Renal pelvis (tissue), 4 donors: ENCODE results near the gene RASA3. TPM values are rescaled to one million over a fixed set of nuclear protein-coding genes. Genes with fewer than 3 reads are reported as not detected.
"Not testable (repeated sequence)": the region's sequence is repeated elsewhere in the genome, so short reads cannot be mapped to it uniquely, and the experiment has no call there.

Experiments used
- DNase-seq: peaks from one replicate; pipeline ENCODE4 v3.0.0-alpha.2; 2013
- polyA plus RNA-seq, 3 donors: library from polyadenylated mRNA; unstranded; fragments of 120-200 nt; gene quantifications; one replicate each; pipeline ENCODE4 v1.2.1, GENCODE V29; 2013; ENCODE audit not compliant: insufficient read length in 3 of 3

RASA3 gene
- polyA plus RNA-seq, 3 donors: 11.3 to 13.4 (median 12.1) TPM

- no peak for DNase-seq
These were observed 18.3 kb downstream of the RASA3 start for GRCh38 chr13:114114006-114114640.

GRCh38 chr13:114113395-114113794 is 19.0 kb downstream of the RASA3 start:
- not testable (repeated sequence) for DNase-seq

DNA sequence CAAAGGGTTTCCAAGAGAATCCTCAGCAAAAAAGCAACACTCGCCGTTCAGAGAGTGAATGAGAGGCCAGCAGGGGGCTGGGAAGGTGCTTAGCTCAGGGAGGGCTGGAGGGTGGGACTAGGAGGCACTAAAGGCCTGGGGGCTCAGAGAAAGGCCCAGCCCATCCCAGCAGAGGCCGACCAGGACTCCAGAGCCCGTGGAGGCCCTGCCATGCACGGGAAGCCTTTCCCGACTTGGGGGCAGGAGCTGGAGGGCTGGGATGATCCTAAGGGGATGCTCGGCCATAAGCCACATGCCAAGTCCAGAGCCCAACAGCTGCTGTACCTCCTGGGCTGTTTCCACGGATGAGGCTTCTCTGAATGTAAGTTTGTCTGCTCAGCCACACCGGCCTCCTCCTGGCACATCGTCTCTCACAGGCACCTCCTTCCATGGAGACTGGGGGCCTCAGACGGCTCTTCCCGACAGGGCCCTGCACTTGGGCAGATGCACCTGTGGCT is 19.5 kb downstream of the RASA3 start:
- no peak for DNase-seq

DNA sequence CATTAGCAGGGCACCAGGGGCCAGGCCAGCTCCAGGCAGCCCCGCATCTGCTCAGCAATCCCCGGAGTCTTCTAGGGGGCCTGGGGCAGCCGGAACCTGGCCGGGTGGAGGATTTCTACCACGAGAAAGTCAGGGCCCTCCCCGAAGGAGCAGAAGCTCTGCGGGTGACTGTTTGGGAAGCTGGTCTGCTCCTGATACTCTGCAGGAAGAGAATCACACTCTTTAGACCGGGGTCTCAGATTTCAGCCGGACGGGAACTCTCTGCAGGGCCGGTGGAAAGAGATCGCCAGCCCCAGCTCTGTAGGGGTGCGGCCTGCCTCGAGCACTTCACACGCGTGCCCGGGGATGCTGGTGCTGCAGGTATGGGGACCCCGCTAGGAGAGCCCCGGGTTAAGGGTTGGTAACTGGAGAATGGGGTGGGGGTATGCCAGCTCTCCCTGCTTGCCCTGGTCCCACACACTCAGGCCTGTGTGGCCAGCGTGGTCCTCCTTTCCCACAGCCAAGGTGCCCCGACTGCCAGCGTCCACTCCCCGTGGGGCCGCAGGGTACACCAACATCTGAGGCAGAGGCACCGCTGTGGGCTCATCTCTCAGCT is 20.1 kb downstream of the RASA3 start:
- DNase-seq: no peak

- DNase-seq: no peak
These were observed 20.8 kb downstream of the RASA3 start for GRCh38 chr13:114111577-114111976.

- DNase-seq: not testable (repeated sequence)
These were observed 21.6 kb downstream of the RASA3 start for GRCh38 chr13:114110830-114111189.

GRCh38 chr13:114110091-114110829 is 22.2 kb downstream of the RASA3 start:
- no peak for DNase-seq

DNA sequence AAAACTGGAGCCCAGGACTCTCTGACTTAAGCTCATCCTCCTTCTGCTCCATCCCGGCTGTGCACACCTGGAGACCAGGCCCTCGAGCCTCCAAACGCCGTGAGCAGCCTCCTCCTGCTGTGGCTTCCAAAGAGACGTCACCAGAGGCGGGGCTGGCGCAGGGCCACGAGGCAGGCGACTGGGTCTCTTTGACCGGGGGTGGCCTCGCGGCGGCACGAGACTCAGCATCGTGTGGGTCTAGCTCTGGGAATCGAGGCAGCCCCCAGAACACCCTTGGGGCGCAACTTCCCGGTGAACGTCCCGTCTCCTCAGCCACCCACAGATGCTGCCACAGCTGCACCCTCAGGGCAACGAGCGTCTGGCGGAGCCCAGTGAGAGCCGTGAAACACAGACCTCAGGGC is 22.8 kb downstream of the RASA3 start:
- no peak for DNase-seq

GRCh38 chr13:114108894-114109293 is 23.5 kb downstream of the RASA3 start:
- no peak for DNase-seq

GRCh38 chr13:114108141-114108761 is 24.2 kb downstream of the RASA3 start:
- no peak for DNase-seq

- DNase-seq: no peak
These were observed 24.7 kb downstream of the RASA3 start for GRCh38 chr13:114107686-114108081.

DNA sequence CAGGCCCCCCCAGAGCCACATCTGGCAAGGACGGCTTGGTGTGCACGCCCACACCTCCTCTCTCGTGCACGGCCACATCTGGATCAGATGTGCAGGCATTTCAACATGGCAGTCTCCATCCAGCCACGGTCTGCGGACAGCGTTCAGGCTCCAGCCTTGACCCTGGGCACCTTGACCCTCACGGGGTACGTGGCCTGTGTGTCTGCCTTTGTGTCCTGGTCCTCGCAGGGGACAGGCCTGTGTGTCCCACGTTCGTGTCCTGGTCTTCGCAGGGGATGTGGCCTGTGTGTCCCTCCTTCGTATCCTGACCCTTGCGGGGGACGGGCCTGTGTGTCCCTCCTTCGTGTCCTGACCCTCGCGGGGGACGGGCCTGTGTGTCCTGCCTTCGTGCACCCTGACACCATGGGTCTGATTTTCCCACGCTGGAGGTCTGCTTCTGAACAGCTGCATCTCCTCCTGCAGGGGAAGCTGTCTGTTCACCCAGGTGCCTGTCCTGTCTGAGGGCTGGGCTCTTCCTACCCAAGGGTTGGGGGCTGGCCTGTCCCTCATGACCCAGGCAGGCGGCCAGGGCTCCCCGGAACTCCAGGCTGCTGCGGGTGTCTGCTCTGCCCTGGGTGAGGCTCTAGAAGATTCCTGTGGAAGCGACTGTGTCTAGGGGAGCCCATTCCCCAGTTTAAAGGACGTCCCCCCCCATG is 25.3 kb downstream of the RASA3 start:
- no peak for DNase-seq

DNA sequence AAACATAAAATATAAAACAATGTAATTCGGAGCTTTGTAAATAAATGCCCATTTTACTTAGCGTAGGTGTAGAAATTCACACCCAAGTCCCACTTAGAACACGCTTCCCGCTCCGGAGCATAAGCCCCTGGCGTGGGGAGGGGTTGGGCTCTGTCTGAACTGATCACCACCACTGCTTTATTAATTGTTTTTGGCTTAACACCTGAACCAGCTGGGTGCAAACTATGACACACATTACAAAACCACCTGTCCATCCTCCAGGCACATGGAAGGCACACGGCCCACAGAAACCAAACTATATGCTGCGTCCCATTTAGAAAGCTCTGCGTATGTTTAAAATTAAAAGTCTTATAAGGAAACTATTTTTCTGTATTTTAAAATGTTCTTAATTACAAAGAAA is 25.9 kb downstream of the RASA3 start:
- no peak for DNase-seq

- DNase-seq: no peak
These were observed 26.8 kb downstream of the RASA3 start for GRCh38 chr13:114105521-114106225.

- DNase-seq: no peak
These were observed 27.5 kb downstream of the RASA3 start for GRCh38 chr13:114104655-114105520.

DNA sequence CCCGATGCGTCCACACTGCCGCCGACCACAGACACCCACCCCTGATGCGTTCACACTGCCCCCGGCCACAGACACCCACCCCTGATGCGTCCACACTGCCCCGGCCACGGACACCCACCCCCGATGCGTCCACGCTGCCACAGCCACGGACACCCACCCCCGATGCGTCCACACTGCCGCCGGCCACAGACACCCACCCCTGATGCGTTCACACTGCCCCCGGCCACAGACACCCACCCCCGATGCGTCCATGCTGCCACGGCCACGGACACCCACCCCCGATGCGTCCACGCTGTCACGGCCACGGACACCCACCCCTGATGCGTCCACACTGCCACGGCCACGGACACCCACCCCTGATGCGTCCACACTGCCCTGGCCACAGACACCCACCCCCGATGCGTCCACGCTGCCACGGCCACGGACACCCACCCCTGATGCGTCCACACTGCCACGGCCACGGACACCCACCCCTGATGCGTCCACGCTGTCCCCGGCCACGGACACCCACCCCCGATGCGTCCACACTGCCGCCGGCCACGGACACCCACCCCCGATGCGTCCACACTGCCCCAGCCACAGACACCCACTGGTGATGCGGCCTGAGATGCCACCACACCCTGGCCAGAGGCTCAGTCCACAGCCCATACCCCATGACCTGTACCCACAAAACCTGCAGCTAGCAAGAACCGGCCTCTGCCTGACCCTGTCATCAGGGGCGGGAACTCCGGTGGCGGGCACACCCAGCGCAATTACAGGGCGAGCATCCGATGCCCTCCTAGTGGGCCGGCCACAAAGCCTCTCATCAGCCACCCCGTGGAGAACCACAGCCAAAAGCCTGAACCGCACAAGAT is 28.4 kb downstream of the RASA3 start:
- DNase-seq: no peak

GRCh38 chr13:114103289-114103621 is 29.2 kb downstream of the RASA3 start:
- DNase-seq: not testable (repeated sequence)

- no peak for DNase-seq
These were observed 29.7 kb downstream of the RASA3 start for GRCh38 chr13:114102521-114103288.

- no peak for DNase-seq
These were observed 30.3 kb downstream of the RASA3 start for GRCh38 chr13:114102131-114102520.
